HG03439 (cell line): ENCODE results near the gene MTSS2.

ENCODE experiments used
- ATAC-seq: cut with Tn5 transposase; IDR thresholded peaks from one replicate; pipeline ENCODE4 v1.9.1; 2021; ENCODE audit warnings: mild to moderate bottlenecking, moderate library complexity; ENCODE audit not compliant: unreplicated experiment

The MTSS2 gene

DNA sequence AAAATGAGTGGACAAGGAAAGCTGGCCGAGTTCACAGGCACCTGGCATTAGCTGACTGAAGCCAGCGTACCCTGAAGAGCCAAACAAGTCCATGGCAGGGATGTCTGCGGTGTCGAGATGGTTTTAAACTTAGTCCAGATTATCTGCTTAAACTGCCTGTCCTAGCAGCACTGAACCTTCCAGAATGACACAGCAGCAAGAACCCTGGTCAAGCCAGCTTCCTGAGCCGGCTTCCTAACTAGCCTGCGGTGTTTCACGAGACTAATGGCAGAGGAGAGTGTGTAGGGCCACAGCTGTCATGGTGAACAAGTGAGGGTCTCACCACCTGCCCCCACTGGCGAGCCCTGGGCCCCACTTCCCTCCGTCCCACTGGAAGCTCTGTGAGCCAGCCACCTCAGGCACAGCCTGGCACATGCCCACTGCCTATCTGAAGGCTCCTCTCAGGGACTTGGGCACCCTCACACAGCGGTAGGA lies 28.8 kb upstream of the MTSS2 start:
- ATAC-seq, result no peak

DNA sequence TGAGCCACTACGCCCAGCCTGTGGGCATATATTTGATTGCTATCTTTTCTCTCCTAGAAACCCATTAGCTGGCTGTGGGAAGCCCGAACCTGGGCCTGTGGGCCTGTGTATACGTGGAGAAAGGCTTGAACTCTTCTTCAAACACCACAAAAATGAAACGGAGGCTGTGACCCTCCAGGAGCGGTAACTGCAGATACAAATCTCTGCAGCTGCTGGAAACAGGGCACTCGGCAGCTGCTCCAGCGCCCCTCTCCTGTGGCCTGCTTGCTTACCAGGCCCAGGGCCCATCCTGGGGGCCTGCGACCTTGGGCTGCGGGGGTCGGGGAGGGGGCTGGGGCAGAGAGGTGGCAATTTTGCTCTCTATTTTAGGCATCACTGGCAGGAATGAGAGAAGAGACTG lies 28.0 kb upstream of the MTSS2 start:
- no peak for ATAC-seq

DNA sequence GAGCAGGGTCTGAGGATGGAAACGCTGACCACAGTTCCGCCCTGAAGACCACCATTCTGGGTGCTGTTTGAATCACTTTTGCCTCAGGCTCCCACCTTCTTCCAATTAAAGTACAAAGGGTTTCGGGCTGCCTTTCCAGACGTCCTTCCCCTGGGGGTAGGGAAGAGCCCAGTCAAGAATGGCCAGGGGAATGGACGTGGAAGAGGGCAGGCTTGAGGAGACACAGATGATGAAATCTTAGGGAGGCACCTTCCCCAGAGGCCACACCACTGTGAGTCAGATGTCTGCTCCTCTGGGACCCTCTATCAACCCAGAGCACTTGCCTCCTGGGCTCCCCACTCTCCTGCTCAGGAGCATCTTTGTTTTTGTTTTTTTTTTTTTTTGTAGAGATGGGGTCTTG lies 27.5 kb upstream of the MTSS2 start:
- ATAC-seq, result no peak

DNA sequence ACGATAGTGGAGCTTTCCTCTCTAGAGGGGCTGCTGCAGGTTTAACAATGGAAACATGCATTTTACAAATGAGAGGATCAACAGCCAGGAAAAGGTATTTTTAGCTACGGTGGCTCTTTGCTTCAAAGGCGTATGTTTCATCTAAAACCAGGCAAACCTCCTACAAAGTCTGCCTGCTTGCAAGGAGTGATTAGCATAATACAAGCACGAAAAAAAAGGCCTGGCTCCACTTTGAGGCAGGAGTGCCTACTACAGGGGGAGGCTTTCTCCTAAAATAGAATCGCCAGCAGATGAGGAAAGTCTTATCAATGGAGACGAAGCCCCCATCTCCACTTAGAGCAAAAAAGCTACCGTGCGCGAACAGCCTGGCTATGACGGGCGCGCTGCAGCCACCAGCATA lies 27.1 kb upstream of the MTSS2 start:
- ATAC-seq, result no peak

DNA sequence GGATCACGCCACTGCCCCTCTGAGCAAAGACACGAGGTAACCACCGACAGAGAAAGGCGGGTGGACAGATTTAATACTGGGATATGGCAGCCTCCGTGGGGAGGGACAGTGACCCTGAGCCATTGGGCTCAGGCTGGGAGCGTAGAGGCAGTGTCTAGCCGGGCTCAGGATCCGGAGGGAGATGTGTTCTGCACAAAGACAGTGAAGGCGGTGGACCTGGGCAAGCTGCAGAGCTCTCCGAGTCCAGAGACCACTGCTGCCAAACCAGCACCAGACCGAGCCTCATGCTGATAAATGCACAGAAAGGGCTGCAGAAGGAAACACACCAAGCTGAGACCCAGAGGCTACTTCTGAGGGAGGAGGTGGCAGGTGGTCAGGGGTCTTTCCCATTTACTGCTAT lies 26.5 kb upstream of the MTSS2 start:
- no peak for ATAC-seq

DNA sequence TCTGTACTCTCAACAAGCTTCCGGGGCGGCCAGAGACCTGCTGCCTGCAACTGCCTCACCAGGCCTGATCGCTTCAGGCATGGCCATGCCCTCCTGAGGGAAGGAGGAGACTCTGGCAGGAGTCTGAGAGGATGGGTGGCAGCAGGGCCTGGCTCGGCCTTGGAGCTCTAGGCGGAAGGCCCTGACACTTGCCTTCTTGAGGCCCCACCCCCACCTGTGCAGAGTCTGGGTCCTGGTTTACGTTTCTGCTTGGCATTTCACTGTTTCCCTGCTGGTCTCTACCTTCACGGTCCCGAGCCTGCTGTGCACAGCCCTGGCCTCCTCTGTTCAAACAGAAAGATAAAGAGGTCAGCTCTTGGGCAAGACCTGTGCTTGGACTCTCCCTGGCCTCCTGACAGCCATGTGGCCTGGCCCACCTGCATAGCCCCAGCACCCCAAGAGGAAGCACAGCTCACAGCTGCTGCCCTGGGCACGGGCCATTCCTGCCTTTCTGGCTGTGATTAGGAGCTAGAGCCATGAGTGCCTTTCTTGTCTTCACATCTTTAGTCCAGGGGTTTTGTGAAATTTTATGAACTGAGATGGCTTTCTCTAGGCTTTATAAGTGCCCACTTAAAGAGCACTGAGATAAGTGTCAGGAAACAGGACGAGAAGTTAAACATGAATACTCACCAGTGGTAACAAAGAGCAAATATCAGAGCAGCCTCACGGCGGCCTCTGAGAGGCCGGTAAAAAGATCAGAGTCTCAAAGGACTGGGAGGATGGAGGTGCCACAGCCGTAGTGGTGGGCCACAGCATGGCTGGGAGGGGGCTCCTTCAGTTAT lies 25.6 kb upstream of the MTSS2 start:
- no peak for ATAC-seq

DNA sequence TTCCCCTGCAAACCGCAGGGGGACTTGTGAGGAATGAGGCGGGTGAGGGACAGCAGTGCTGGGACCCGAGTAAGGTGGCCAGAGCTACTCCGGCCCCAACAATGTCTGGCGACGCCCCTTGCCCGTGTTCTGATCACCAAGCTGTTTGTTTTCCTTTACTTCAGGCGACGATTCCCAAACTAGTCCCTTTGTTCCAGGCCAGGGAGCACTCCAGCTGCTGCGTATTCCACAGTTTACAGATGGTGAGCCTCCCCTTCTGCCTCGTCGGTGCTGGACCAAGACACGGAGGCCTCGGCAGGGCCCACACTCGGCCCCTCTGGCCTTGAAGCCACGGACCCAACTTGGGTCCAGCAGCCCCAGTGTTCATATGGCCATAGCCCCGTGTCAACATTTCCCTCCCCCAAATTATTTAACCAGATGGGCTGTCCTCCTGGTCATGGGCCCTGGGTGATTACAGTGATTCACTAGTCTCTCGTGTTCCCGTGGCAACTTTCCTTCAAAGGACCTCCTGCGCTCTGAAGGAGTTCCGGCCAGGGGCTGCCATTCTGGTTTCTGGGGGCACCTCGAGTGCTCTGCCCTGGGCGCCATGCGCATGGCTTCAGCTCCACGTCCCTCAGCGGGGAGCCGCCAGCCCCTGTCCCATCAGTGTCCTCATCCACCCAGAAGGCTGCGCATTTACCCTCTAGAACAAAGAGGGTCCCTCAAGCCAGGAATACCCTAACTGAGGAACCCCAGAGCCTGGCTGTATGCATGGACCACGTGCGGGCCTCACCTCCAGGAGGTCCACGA lies 24.8 kb upstream of the MTSS2 start:
- ATAC-seq, result no peak

DNA sequence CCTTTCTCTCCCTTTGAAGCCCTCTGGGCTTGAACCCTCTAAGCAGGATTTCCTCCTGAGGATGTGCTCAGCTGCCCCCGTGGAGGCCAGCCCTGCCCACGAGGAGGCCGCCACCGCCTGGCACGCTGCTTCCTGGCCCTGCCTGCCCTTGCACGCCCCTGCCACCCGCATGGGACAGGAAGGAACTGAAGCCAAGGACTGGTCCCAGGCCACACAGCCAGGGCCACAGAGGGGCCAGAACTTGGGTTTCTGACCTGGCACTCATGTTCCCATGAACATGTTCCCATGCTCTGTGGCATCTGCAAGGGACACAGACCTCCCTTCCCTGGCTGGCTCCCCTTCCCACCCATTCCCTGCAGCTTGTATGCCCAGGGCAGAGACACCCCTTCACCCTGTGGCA lies 24.1 kb upstream of the MTSS2 start:
- no peak for ATAC-seq

DNA sequence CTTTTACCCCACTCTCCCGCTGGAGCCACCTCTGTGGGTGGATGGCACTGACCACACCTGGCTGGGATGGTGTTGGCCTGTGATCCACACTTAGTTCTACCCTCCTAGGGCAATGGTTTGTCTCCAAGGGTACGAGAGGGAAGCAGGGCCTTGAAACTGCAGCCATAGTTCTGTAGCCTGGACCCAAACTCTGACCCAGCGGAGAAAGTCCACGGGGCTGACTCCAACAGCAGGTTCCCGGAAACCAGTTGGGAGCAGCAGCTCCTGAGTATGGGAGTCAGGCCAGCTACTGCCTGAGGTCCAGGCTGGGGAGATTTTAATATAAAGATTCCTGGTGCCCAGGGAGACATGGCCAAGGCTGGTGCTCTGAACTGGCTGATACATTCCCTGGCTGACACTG lies 23.6 kb upstream of the MTSS2 start:
- ATAC-seq, result no peak

DNA sequence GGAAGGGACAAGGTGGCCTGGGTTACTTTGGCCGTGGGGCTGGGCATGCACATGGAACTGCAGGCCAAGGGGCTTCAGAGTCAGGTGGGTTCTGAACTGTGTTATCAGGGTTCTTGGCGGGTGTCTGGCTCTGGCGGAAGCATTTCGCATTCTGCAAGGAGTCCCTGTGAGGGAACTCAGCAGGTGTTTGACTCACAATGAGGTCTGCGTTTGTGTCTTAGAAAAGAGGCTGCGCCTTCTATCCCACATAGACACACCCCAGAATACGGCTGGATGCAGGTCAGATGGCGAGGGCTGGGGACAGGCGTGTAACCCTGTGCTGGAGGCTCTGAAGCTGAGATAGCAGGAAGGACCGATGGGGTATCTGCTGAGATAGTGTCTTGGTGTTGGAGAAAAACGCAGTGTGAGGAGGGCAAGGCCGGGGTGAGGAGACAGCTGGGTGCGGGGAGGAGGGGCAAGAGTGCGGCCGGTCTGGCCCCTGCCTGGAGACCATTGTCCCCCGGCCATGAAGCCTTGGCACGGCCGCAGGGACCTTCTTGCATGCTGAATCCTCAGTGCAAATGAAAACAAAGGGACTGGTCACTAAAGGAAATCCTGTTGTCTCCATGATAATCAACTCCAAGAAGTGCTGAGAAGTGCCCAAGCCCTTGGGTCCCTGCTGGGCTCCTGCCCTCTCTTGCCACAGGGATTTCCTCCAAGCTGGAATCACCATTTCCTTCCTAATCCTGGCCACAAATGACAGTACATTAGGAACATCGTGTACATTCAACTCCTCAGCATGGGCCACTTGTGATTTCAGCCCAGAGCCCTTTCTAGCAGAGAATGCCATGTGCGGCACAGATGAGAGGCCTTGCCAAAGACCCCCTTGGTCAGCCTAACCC lies 22.8 kb upstream of the MTSS2 start:
- no peak for ATAC-seq

DNA sequence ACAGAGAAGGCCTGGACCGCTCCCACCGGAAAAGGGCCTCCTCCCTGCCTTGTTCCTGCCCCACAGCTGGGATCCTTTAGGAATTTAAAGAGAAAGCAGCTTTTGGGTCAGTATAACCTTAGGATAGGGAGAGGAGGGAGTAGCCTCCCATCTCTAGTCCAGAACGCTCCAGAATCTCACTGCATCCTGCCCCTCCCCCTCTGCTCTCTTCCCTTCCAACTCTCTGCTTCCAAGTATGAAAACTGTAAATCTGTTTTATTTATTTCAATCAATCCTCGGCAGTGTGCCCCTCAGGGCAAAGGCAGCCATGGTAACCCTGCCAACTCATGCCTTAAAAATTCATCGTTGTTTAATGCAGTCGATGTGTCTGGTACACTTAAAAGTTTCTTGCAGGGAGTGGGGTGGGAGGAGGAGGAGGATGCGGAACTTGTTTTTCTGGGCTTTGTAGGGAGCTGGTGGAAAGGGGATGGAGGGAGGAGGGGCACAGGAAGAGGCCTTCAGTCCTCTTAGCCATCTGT lies 21.2 kb upstream of the MTSS2 start:
- ATAC-seq, result no peak

DNA sequence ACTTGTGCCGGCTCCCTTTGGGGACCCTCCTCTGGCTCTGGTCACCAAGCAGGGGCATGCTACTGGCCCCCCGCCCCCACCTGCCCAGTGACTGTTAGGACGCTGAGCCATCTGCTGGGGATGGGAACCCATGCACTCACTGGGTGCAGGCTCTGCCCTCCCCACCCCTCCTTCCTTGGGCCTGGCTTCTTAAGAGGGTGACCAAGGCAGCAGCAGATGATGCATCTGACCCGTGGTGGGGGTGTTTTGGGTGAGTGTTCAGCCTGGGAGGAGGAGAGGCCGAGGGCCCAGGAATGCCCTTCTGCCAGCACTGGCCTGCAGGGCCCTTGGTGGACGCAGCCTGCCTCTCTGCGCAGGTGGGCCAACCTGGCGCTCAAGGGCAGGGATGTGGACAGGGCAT lies 19.2 kb upstream of the MTSS2 start:
- no peak for ATAC-seq

DNA sequence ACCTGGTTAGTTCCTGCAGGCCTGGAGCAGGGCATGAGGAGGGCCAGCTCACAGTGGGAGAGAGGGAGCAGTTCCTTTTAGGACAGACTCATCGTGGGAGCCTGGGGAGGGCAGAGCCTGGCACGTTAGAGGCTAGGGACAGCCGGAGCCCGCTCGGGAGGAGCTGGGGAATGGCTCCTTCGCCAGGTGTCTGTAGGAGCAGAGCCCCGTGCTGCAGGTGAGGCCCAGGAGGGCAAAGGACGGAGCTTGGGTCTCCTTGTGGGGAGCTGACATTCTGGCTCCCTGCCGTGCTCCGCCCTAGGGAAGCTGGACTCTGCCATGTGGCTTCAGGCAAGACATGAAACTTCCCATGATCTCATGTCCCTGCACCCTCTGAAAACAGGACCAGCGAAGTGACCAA lies 18.7 kb upstream of the MTSS2 start:
- ATAC-seq, result no peak

DNA sequence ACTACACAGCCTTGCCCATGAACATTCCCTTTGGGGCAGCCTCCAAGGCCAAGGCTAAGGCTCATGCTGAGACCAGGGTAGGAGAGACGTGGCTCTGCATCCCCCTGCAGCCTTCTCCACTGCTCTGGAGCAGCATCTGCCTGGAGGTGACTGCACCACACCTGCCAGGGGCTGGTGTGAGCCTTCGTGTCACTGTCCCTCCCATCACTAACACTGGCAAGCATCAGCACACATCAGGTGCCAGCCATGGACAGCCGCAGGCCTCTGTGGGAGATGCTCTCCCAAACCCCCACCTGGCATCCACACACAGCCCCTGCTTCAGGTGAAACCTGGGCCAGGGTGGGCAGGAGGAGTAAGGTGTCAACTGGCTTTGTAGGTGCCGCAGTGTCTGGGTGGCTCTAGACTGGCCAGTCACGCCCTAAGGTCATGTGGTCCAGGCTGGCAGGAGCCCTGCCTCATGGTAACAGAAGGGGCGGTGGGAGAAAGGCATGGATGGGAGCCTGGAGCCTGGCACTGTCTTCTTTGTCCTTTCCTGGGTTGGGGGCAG lies 18.1 kb upstream of the MTSS2 start:
- ATAC-seq, result no peak

DNA sequence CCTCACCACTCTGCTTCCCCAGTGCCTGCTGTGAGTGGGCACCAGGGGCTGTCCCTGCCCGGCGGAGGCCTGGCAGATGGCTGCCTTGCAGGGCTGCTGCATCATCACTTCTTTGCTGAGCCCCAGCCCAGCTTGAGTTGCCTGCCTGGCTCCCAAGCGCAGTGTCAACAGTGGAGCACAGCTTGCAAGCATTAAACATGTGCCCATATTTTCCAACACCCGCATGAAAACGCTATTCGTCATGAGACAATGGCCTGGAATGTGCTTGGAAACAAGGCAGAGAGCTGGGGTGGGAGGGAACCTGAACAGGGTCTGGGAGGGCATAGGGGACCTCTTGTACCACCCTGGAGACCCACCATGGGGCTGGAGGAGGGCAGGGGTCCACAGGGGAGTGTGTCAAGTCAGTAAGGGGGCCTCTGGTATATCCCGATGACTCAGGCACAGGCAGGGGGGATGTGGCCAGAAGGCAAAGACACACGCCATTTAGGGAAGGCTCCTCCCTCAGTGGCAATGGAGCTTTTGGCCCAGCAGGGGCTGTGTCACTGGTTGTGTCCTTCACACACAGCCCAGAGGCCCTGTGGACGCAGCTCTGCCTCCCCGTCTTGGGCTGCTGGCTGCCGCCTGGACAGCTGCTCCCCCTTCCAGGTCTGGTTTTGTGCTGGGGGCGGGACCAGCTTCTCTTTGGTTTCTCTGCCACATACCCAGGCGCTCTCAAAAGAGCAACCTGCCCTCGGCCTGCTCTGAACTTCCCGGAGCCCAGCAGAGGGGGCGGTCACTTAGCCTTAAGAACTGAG lies 17.4 kb upstream of the MTSS2 start:
- no peak for ATAC-seq

DNA sequence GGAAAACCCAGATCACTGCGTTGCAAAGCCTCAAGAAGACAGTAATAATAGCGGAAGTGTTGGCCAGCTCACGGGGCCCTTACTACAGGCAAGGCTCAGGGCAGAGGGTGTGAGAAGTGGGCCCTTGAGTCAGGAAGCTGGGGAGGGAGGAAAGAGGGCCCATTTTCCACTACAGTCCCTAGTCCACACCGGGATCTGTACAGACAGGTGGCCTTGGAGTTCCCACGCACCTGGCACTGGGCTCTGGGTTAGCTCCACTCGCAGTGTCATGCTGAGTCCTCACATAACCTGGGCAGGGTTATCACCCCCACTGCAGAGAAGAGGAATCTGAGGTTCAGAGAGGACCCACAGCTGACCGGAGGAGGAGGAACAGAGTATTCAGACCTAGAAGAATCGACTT lies 16.8 kb upstream of the MTSS2 start:
- no peak for ATAC-seq

DNA sequence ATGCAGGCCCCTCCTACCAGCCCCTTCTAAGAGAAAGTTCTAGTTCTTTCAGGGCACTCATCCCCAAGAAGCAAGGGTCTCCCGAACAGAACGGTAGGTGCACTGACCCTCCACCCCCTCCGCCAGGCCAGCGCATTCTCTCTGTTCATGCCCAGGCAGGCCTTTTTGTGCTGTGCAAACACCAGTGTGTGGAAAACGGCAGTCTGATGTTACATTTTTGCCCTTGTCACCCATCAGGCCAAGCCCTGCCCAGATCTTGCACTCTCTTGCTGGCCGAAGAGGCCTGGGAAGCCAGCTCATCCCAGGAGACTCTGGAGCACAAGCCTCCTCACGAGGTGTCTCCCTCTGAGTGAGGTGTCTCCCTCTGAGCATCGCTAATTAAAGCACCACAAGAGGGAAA lies 16.1 kb upstream of the MTSS2 start:
- ATAC-seq, result no peak

DNA sequence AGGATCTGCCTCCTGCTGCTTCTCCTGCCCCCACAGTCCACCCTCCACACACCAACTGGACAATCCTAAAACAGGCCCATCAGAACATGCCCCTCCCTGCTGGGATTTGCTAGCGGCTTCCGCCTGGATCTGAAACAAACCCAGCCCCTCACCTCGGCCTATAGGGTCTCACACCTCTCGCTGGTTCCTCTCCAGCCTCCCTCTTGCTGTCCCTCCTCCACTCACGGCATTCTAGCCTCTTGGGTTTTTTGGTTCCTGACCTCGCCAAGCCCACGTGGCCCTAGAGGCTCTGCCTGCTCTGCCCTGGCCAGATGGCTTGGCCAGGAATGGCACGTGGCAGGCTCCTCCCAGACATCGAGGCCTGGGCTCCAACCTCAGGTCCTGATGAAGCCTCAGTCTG lies 15.7 kb upstream of the MTSS2 start:
- no peak for ATAC-seq

DNA sequence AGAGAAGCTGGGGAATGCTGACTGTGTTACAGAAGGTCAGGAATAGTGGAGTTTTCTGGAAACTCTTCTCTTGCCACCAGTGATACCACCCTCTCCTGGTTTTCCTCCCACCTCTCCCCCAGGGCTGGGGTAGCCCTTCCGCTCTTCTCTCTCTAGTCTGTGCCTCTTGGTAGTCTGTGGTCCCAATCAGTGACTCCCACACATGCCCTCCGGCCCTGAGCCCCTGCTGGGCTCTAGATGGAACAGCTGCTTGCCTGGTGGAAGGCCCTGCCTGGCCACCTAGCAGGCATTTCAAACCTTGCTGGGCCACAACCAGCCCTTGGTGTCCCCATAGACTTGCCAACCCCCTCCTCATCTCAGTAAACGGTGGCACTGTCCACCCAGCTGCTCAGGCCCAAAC lies 15.2 kb upstream of the MTSS2 start:
- ATAC-seq, result no peak
